Stomach (tissue), 4 donors: ENCODE data around the gene ETV6.

Experiments used
- CTCF ChIP-seq, 7 experiments: fragments of 450-650 bp in 4 of 7; fragments of 200-600 bp in 3 of 7; sonication (generic) in 3 of 7; IDR thresholded peaks; one replicate each; pipeline ENCODE4 v1.5.1; 2016 to 2019; ENCODE audit warnings: antibody characterized with exemption in 7 of 7, control low read depth in 2 of 7, mild to moderate bottlenecking in 1 of 7
- EP300 ChIP-seq: sonication (generic); formaldehyde crosslinking; IDR thresholded peaks from one replicate; pipeline ENCODE4 v1.6.1; 2017; ENCODE audit warnings: antibody characterized with exemption

- TF ChIP-seq CTCF (IDR thresholded peaks at IDR 0.05), result no peak
- no peak for TF ChIP-seq EP300
These were observed 214.0 kb downstream of the ETV6 start for GRCh38 chr12:11863478-11863906.
